ENCODE measurements around the gene GPR176. TPM values are rescaled to one million over a fixed set of nuclear protein-coding genes. Genes with fewer than 3 reads are reported as not detected.

Gene GPR176
- total and polyA plus RNA-seq, 7 experiments from 2014 or later, result 0.07 TPM; not detected in 6

DNA sequence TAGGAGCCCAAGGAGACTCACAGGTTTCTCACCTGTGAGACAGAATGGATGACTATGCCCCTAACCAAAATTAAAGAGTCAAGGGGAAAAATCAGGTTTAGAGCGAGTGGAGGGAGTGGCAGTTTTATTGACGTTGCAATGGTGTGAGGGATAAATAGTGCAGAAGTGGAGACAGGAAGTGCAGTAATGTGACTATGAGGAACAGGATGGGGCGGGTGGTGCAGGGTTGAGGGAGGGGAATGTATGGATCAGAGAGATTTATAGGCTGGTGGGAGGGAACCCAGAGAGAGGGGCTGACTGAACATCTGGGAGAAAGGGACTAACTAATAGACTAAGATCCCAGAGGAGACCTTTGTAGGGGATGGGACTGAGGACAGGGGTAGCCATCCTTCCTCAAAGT, 40.3 kb upstream of the GPR176 start:
- ATAC-seq, result peak; percentile 45
- no peak overlapping the region for H3K27ac Mint-ChIP-seq
- no peaks in the 10 kb centered on the region for H3K9me3 Mint-ChIP-seq

DNA sequence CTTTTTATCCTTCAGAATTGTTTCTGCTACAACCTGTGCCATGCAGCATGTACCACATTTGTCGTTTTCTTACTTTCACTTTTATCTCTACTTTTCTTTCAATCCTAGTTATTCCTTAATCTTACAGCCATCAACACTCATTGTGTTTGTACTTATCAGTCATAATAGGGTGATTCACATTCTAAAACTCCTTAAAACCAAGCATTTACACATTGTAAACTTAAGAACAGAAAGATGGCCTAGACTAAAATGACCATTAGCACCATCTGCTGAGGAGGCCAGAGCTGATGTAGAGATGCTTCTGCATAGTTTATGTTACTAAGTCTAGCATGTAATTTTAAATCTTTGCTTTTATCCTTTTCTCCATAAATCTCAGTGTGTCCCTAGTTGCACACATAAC, 39.3 kb upstream of the GPR176 start:
- Histone ChIP-seq H3K27ac (ENCODE audit: low read depth, low read length) (no peak overlapping the region), H3K36me3 (ENCODE audit: control insufficient read depth in 2 of 3, insufficient read depth in 3 of 3, low read length in 3 of 3) (peaks cover 0 to 40% (median 3%) of the 10 kb centered on the region in 3 experiments), H3K27me3 (ENCODE audit: control insufficient read depth in 2 of 2, insufficient read depth in 2 of 2, low read length in 2 of 2) (no peaks in the 10 kb centered on the region), H3K4me3 (ENCODE audit: low read length) (no peak overlapping the region), H3K9me3 (ENCODE audit: control insufficient read depth in 2 of 3, low read length in 3 of 3) (no peaks in the 10 kb centered on the region), H3K4me1 (ENCODE audit: control insufficient read depth in 2 of 2, insufficient read depth in 2 of 2, low read length in 2 of 2) (no peaks in the 10 kb centered on the region)
- DNase-seq (no peak), ATAC-seq (no peak)
- Mint-ChIP-seq H3K36me3 (peaks cover 20 to 43% (median 29%) of the 10 kb centered on the region in 5 donors), H3K27me3 (no peaks in the 10 kb centered on the region), H3K27ac (no peak overlapping the region), H3K9me3 (no peaks in the 10 kb centered on the region), H3K4me3 (no peak overlapping the region), H3K4me1 (no peaks in the 10 kb centered on the region)
- ChIA-PET CTCF (no interaction called here), POLR2A (no interaction called here)
- intact Hi-C loops (cut with micrococcal nuclease), result no loop called here

More for the DNA sequence above, 40.3 kb upstream of the GPR176 start:
- Histone ChIP-seq H3K27me3 (ENCODE audit: control insufficient read depth in 2 of 2, insufficient read depth in 2 of 2, low read length in 2 of 2) (no peaks in the 10 kb centered on the region), H3K4me3 (ENCODE audit: low read length) (no peak overlapping the region), H3K4me1 (ENCODE audit: control insufficient read depth in 2 of 2, insufficient read depth in 2 of 2, low read length in 2 of 2) (no peaks in the 10 kb centered on the region), H3K36me3 (ENCODE audit: control insufficient read depth in 2 of 3, insufficient read depth in 3 of 3, low read length in 3 of 3) (peaks cover 0 to 32% (median 3%) of the 10 kb centered on the region in 3 experiments), H3K9me3 (ENCODE audit: control insufficient read depth in 2 of 3, low read length in 3 of 3) (no peaks in the 10 kb centered on the region), H3K27ac (ENCODE audit: low read depth, low read length) (no peak overlapping the region)
- H3K4me3 Mint-ChIP-seq, result no peak overlapping the region
- H3K4me1 Mint-ChIP-seq, result peaks cover 0 to 2% (median 0%) of the 10 kb centered on the region in 7 donors
- H3K36me3 Mint-ChIP-seq, result peaks cover 13 to 39% (median 25%) of the 10 kb centered on the region in 5 donors
- no peak for DNase-seq
- intact Hi-C loops (cut with micrococcal nuclease), result no loop called here
- POLR2A ChIA-PET, result no interaction called here
- H3K27me3 Mint-ChIP-seq, result no peaks in the 10 kb centered on the region
- CTCF ChIA-PET, result no interaction called here

DNA sequence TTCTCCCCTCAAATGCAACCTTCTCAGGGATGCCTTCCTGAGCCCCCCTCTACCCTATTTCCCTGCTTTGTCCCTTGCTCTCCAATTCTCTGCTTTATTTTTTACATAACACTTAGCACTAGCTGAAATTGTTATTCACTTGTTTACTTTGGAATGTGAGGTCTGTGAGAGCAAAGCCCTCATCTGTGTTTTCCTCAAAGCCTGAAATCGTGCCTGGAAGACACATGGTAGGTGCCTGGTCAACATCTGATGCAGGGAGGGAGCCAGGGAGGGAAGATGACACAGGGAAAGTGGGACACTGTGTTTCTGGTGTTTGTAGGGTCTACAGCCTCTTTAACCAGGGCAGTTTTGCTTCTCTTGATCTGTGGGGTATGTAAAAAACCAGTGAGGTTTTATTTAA, 37.4 kb upstream of the GPR176 start:
- ATAC-seq (no peak), DNase-seq (no peak)
- H3K4me1 Mint-ChIP-seq, result no peaks in the 10 kb centered on the region
- H3K36me3 Mint-ChIP-seq, result peaks cover 22 to 45% (median 33%) of the 10 kb centered on the region in 5 donors
- no peak overlapping the region for H3K27ac Mint-ChIP-seq
- Histone ChIP-seq H3K4me1 (ENCODE audit: control insufficient read depth in 2 of 2, insufficient read depth in 2 of 2, low read length in 2 of 2) (no peaks in the 10 kb centered on the region), H3K9me3 (ENCODE audit: control insufficient read depth in 2 of 3, low read length in 3 of 3) (no peaks in the 10 kb centered on the region), H3K27me3 (ENCODE audit: control insufficient read depth in 2 of 2, insufficient read depth in 2 of 2, low read length in 2 of 2) (no peaks in the 10 kb centered on the region), H3K36me3 (ENCODE audit: control insufficient read depth in 2 of 3, insufficient read depth in 3 of 3, low read length in 3 of 3) (peaks cover 0 to 48% (median 3%) of the 10 kb centered on the region in 3 experiments), H3K27ac (ENCODE audit: low read depth, low read length) (no peak overlapping the region), H3K4me3 (ENCODE audit: low read length) (no peak overlapping the region)
- H3K9me3 Mint-ChIP-seq, result no peaks in the 10 kb centered on the region
- intact Hi-C loops (cut with micrococcal nuclease), result no loop called here
- ChIA-PET POLR2A (no interaction called here), CTCF (no interaction called here)
- no peaks in the 10 kb centered on the region for H3K27me3 Mint-ChIP-seq
- H3K4me3 Mint-ChIP-seq, result no peak overlapping the region

DNA sequence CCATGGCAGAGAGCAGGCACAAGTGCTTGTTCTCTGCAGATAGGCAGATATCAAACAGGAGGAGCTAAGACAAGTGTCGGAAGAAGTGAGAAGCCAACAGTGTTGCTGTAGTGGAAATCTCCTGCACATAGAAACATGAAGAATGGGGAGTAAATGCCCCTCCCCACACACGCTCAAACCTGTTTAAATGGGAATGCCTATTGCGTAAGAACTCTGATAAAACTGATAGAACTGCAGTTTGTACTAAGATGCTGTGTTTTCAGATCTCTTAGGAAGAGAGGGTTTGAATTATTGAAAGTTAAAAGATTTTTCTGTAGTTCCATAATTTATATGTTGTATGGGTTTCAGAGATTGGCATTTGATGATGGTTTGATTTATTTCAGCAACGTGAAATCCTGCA, 33.5 kb upstream of the GPR176 start:
- Mint-ChIP-seq H3K4me1 (peaks cover 0 to 8% (median 0%) of the 10 kb centered on the region in 7 donors), H3K36me3 (peaks cover 20 to 57% (median 40%) of the 10 kb centered on the region in 5 donors), H3K27ac (peak overlapping the region in 1 of 9 donors; percentile 37), H3K27me3 (no peaks in the 10 kb centered on the region), H3K9me3 (no peaks in the 10 kb centered on the region), H3K4me3 (no peak overlapping the region)
- H3K36me3 ChIP-seq (ENCODE audit: control insufficient read depth in 2 of 3, insufficient read depth in 3 of 3, low read length in 3 of 3), result peaks cover 0 to 48% (median 3%) of the 10 kb centered on the region in 3 experiments
- no peak overlapping the region for H3K27ac ChIP-seq (ENCODE audit: low read depth, low read length)
- CTCF ChIA-PET, result no interaction called here
- H3K4me1 ChIP-seq (ENCODE audit: control insufficient read depth in 2 of 2, insufficient read depth in 2 of 2, low read length in 2 of 2), result no peaks in the 10 kb centered on the region
- POLR2A ChIA-PET, result interaction anchor here (1.3 kb wide), 1 partner anchor 9 kb away, joined by 3 read pairs; no protein-coding TSS in a partner anchor
- H3K9me3 ChIP-seq (ENCODE audit: control insufficient read depth in 2 of 3, low read length in 3 of 3), result no peaks in the 10 kb centered on the region
- no peak overlapping the region for H3K4me3 ChIP-seq (ENCODE audit: low read length)
- intact Hi-C loops (cut with micrococcal nuclease), result no loop called here
- no peaks in the 10 kb centered on the region for H3K27me3 ChIP-seq (ENCODE audit: control insufficient read depth in 2 of 2, insufficient read depth in 2 of 2, low read length in 2 of 2)
- no peak for DNase-seq
- ATAC-seq, result no peak

DNA sequence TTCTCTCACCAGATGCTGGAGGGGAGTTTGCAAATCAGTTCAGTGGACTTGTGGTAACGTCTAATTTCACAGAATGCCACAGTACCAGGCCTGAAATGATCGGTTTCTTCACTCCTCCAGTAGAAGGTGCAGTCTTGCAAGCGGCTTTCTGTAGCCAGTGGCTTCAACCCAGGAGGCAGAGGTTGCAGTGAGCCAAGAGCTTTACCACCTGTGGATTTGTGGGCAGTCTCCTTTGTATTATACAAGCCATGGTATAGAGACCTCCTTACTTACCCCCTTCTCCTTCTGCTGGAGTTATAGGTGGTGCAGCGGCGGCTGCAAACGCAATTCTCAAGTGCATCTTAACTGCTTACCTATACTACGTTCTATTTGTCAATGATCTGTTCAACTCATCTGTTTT, 31.5 kb upstream of the GPR176 start:
- H3K27me3 Mint-ChIP-seq, result no peaks in the 10 kb centered on the region
- DNase-seq (no peak), ATAC-seq (no peak)
- ChIA-PET CTCF (no interaction called here), POLR2A (no interaction called here)
- peaks cover 18 to 50% (median 30%) of the 10 kb centered on the region in 5 donors for H3K36me3 Mint-ChIP-seq
- H3K27ac Mint-ChIP-seq, result no peak overlapping the region
- H3K36me3 ChIP-seq (ENCODE audit: control insufficient read depth in 2 of 3, insufficient read depth in 3 of 3, low read length in 3 of 3), result peaks cover 0 to 41% (median 3%) of the 10 kb centered on the region in 3 experiments
- H3K4me1 ChIP-seq (ENCODE audit: control insufficient read depth in 2 of 2, insufficient read depth in 2 of 2, low read length in 2 of 2), result no peaks in the 10 kb centered on the region
- no peaks in the 10 kb centered on the region for H3K27me3 ChIP-seq (ENCODE audit: control insufficient read depth in 2 of 2, insufficient read depth in 2 of 2, low read length in 2 of 2)
- H3K4me3 ChIP-seq (ENCODE audit: low read length), result no peak overlapping the region
- H3K9me3 ChIP-seq (ENCODE audit: control insufficient read depth in 2 of 3, low read length in 3 of 3), result no peaks in the 10 kb centered on the region
- H3K4me3 Mint-ChIP-seq, result no peak overlapping the region
- no peaks in the 10 kb centered on the region for H3K9me3 Mint-ChIP-seq
- peaks cover 0 to 20% (median 0%) of the 10 kb centered on the region in 7 donors for H3K4me1 Mint-ChIP-seq
- intact Hi-C loops (cut with micrococcal nuclease), result no loop called here
- H3K27ac ChIP-seq (ENCODE audit: low read depth, low read length), result no peak overlapping the region

DNA sequence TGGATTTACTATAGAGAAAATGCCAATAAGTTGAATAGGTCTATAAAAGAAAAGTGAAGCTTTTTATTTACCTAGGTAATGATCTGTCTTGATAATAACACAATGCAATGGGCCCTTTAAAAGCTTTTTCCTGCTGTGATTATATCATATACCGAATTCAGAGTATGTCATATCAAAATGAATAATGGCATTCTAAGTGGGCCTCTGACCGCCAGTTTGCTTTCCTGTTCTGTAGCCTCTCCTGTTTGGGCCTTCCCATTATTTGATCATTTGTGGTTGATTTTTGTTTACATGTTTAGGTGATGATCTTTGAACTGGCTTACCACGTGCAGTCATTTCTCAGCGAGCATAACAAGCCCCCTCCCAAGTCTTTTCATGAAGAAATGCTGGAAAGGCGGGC, 28.8 kb upstream of the GPR176 start:
- Mint-ChIP-seq H3K27ac (peak overlapping the region in 3 of 9 donors; percentile 9 to 30 (median 30)), H3K9me3 (no peaks in the 10 kb centered on the region), H3K4me1 (peaks cover 0 to 30% (median 0%) of the 10 kb centered on the region in 7 donors), H3K27me3 (no peaks in the 10 kb centered on the region), H3K4me3 (peak overlapping the region in 1 of 10 donors; percentile 34), H3K36me3 (peaks cover 14 to 52% (median 39%) of the 10 kb centered on the region in 5 donors)
- Histone ChIP-seq H3K4me1 (ENCODE audit: control insufficient read depth in 2 of 2, insufficient read depth in 2 of 2, low read length in 2 of 2) (no peaks in the 10 kb centered on the region), H3K27me3 (ENCODE audit: control insufficient read depth in 2 of 2, insufficient read depth in 2 of 2, low read length in 2 of 2) (no peaks in the 10 kb centered on the region), H3K36me3 (ENCODE audit: control insufficient read depth in 2 of 3, insufficient read depth in 3 of 3, low read length in 3 of 3) (peaks cover 0 to 40% (median 0%) of the 10 kb centered on the region in 3 experiments), H3K27ac (ENCODE audit: low read depth, low read length) (no peak overlapping the region), H3K4me3 (ENCODE audit: low read length) (no peak overlapping the region), H3K9me3 (ENCODE audit: control insufficient read depth in 2 of 3, low read length in 3 of 3) (no peaks in the 10 kb centered on the region)
- ATAC-seq, result no peak
- ChIA-PET CTCF (no interaction called here), POLR2A (interaction anchor here (1.2 kb wide), 1 partner anchor 15 kb away, joined by 3 read pairs; no protein-coding TSS in a partner anchor)
- intact Hi-C loops (cut with micrococcal nuclease), result no loop called here
- DNase-seq, result no peak

All from naive thymus-derived CD4-positive, alpha-beta T cell (primary cell).